Fibroblast of lung (primary cell): ENCODE results near the gene SP140. TPM values are rescaled to one million over a fixed set of nuclear protein-coding genes. Genes with fewer than 3 reads are reported as not detected.

Experiments used
- DNase-seq, 2 donors: peaks; one replicate each; pipeline versions ENCODE4 v3.0.0 to v3.0.0-alpha.2; 2010; ENCODE audit warnings: low read depth in 2 of 2
- H2AFZ ChIP-seq: 2 replicates; pipeline ENCODE4 v1.5.1; 2012; ENCODE audit warnings: low read length, control low read depth, inconsistent platforms
- H3K27ac ChIP-seq: 2 replicates; pipeline ENCODE4 v1.5.1; 2011; ENCODE audit warnings: low read length, control low read depth; ENCODE audit not compliant: insufficient read depth
- H3K27me3 ChIP-seq: 2 replicates; pipeline ENCODE4 v1.5.1; 2011; ENCODE audit warnings: mild to moderate bottlenecking, low read length; ENCODE audit not compliant: control insufficient read depth, insufficient read depth
- H3K36me3 ChIP-seq: 2 replicates; pipeline ENCODE4 v1.5.1; 2011; ENCODE audit warnings: low read length; ENCODE audit not compliant: control insufficient read depth, insufficient read depth
- H3K4me1 ChIP-seq: 2 replicates; pipeline ENCODE4 v1.5.1; 2011; ENCODE audit warnings: low read length; ENCODE audit not compliant: control insufficient read depth, insufficient read depth; ENCODE audit errors: extremely low read depth
- H3K4me2 ChIP-seq: 2 replicates; pipeline ENCODE4 v1.5.1; 2011; ENCODE audit warnings: low read length, control low read depth; ENCODE audit not compliant: insufficient read depth; ENCODE audit errors: extremely low read depth
- H3K4me3 ChIP-seq, 4 experiments: fragments of 200-600 bp in 1 of 4; sonication (generic) in 1 of 4; replicated peaks in 1 of 4; 2 replicates each; pipeline ENCODE4 v1.5.1; 2011 to 2016; ENCODE audit warnings: low read length in 4 of 4, low read depth in 3 of 4, mild to moderate bottlenecking in 3 of 4, control low read depth in 2 of 4, inconsistent platforms in 1 of 4, mixed read lengths in 1 of 4; ENCODE audit not compliant: insufficient read depth in 1 of 4; ENCODE audit errors: control extremely low read depth in 1 of 4
- H3K79me2 ChIP-seq: 2 replicates; pipeline ENCODE4 v1.5.1; 2012; ENCODE audit warnings: mild to moderate bottlenecking, low read length, inconsistent platforms; ENCODE audit not compliant: control insufficient read depth, insufficient read depth
- H3K9ac ChIP-seq: 2 replicates; pipeline ENCODE4 v1.5.1; 2011; ENCODE audit warnings: mild to moderate bottlenecking, low read length, control low read depth; ENCODE audit not compliant: insufficient read depth
- H3K9me3 ChIP-seq: 2 replicates; pipeline ENCODE4 v1.5.1; 2012; ENCODE audit warnings: low read depth, low read length; ENCODE audit not compliant: control insufficient read depth, insufficient read depth
- H4K20me1 ChIP-seq: 2 replicates; pipeline ENCODE4 v1.5.1; 2011; ENCODE audit warnings: low read length; ENCODE audit not compliant: control insufficient read depth, insufficient read depth; ENCODE audit errors: extremely low read depth
- EZH2 ChIP-seq: IDR thresholded peaks from 2 replicates; pipeline ENCODE4 v1.5.1; 2012; ENCODE audit warnings: low read length, control low read depth, mild to moderate bottlenecking; ENCODE audit errors: missing control alignments
- polyA plus RNA-seq, 2 donors: library from polyadenylated mRNA; depleted of rRNA in 1 of 2; stranded (reverse) in 1 of 2; unstranded in 1 of 2; fragments of >200 nt; gene quantifications; 2 replicates each; pipeline ENCODE4 v1.2.1, GENCODE V29; 2011 to 2012; ENCODE audit warnings: missing spikeins in 1 of 2
- total RNA-seq: library from RNA; depleted of rRNA; stranded (reverse); fragments of >200 nt; gene quantifications from 2 replicates; pipeline ENCODE4 v1.2.1, GENCODE V29; 2014
- TF ChIP-seq, protein P1 (sequence below), 2 donors: IDR thresholded peaks in 1 of 2; conservative IDR thresholded peaks in 1 of 2; 1 replicate in 1 of 2; 2 replicates in 1 of 2; pipeline ENCODE4 v1.5.1; 2011 to 2012; ENCODE audit warnings: low read length in 2 of 2, control low read depth in 1 of 2, inconsistent platforms in 1 of 2, low read depth in 1 of 2, mild to moderate bottlenecking in 1 of 2

Gene SP140
- total and polyA plus RNA-seq, 2 donors (not counting 1 experiment from before 2014, with no cell fraction given): 0.17 to 0.33 TPM

DNA sequence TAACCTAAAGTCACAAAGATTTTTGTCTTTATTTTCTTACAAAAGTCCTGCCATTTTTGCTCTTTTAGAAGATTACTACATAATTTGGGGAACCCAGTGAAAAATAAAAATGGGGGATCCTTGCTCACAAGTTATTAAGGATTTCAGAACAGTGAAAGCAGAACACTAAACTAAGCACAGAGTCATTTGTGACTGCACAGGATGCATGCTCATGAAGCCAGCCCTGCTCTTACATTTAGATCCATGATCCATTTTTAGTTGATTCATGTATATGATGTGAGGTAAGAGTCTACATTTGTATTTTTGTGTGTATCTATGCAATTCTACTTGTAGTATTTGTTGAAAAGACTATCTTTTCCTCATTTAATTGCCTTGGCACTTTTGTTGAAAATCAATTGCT is 123.3 kb downstream of the SP140 start:
- Histone ChIP-seq H2AFZ (no peak overlapping the region), H3K4me2 (no peak overlapping the region), H4K20me1 (no peaks in the 10 kb centered on the region), H3K9me3 (no peaks in the 10 kb centered on the region), H3K27me3 (no peaks in the 10 kb centered on the region), H3K27ac (no peak overlapping the region), H3K9ac (no peak overlapping the region), H3K4me1 (no peaks in the 10 kb centered on the region), H3K79me2 (peaks cover 5% of the 10 kb centered on the region), H3K36me3 (no peaks in the 10 kb centered on the region), H3K4me3 (no peak overlapping the region)
- DNase-seq: no peak
- no peak for TF ChIP-seq EZH2
- TF ChIP-seq, protein P1, sequence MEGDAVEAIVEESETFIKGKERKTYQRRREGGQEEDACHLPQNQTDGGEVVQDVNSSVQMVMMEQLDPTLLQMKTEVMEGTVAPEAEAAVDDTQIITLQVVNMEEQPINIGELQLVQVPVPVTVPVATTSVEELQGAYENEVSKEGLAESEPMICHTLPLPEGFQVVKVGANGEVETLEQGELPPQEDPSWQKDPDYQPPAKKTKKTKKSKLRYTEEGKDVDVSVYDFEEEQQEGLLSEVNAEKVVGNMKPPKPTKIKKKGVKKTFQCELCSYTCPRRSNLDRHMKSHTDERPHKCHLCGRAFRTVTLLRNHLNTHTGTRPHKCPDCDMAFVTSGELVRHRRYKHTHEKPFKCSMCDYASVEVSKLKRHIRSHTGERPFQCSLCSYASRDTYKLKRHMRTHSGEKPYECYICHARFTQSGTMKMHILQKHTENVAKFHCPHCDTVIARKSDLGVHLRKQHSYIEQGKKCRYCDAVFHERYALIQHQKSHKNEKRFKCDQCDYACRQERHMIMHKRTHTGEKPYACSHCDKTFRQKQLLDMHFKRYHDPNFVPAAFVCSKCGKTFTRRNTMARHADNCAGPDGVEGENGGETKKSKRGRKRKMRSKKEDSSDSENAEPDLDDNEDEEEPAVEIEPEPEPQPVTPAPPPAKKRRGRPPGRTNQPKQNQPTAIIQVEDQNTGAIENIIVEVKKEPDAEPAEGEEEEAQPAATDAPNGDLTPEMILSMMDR (conservative IDR thresholded peaks at IDR 0.05 in 1 of 2, IDR thresholded peaks at IDR 0.05 in 1 of 2; ENCODE audit: low read depth in 1 of 2, low read length in 2 of 2): no peak

DNA sequence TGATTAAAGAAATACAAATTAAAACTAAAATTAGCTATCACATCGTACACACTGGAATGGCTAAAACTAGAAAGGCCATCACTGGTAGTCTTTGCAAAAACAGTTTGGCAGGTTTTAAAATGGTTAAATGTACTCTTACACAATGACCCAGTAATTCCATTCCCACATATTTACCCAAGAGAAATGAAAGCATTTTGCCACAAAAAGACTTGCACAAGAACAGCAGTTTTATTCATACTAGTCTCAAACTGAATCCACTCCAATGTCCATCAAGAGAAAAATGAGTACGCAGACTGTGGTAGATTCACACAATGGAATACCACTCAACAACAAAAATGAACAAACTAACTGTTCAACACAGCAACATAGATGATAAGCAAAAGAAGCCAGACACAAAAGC is 130.5 kb downstream of the SP140 start:
- H3K9me3 ChIP-seq: no peaks in the 10 kb centered on the region
- H3K27me3 ChIP-seq: no peaks in the 10 kb centered on the region
- H4K20me1 ChIP-seq: no peaks in the 10 kb centered on the region
- no peak overlapping the region for H2AFZ ChIP-seq
- DNase-seq: peak; percentile 32 to 64
- no peaks in the 10 kb centered on the region for H3K79me2 ChIP-seq
- H3K4me2 ChIP-seq: no peak overlapping the region
- no peak overlapping the region for H3K9ac ChIP-seq
- H3K36me3 ChIP-seq: no peaks in the 10 kb centered on the region
- no peaks in the 10 kb centered on the region for H3K4me1 ChIP-seq
- no peak overlapping the region for H3K27ac ChIP-seq
- H3K4me3 ChIP-seq: no peak overlapping the region
- TF ChIP-seq, protein P1 (conservative IDR thresholded peaks at IDR 0.05 in 1 of 2, IDR thresholded peaks at IDR 0.05 in 1 of 2; ENCODE audit: low read depth in 1 of 2, low read length in 2 of 2): no peak
- TF ChIP-seq EZH2: no peak

DNA sequence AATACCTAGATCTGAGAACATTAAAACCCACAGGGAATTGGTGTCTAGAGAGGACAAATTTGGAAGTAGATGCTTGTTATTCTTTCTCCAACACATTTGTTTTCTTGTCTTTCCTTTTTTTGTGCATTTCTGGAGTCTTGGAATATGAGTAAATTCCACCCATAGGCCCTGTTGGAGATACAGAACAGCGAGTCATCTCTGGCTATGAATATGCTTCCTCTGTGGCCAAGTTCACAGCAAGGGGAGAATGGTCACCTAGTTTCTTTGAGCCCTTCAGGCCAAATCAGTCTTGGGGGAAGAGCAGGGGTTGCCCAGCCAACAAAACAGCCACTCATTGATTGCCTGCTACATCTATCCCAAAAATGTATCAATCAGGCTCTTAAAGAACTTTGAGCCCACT is 132.8 kb downstream of the SP140 start:
- Histone ChIP-seq H4K20me1 (no peaks in the 10 kb centered on the region), H3K9me3 (no peaks in the 10 kb centered on the region), H3K79me2 (no peaks in the 10 kb centered on the region), H3K4me2 (no peak overlapping the region), H3K27me3 (no peaks in the 10 kb centered on the region), H3K27ac (no peak overlapping the region), H3K36me3 (no peaks in the 10 kb centered on the region), H2AFZ (no peak overlapping the region), H3K4me1 (no peaks in the 10 kb centered on the region), H3K4me3 (no peak overlapping the region), H3K9ac (no peak overlapping the region)
- TF ChIP-seq, protein P1 (conservative IDR thresholded peaks at IDR 0.05 in 1 of 2, IDR thresholded peaks at IDR 0.05 in 1 of 2; ENCODE audit: low read depth in 1 of 2, low read length in 2 of 2): no peak
- no peak for TF ChIP-seq EZH2
- DNase-seq: peak; percentile 14 to 37
